Mucosa of gallbladder (tissue), 1 donor: ENCODE results near the gene SOBP. TPM values are rescaled to one million over a fixed set of nuclear protein-coding genes. Genes with fewer than 3 reads are reported as not detected.
A peak's percentile ranks its signal among the peaks of the same experiment; 100 is the strongest.

Experiments used
- DNase-seq: peaks from one replicate; pipeline ENCODE4 v3.0.0-alpha.2; 2020; ENCODE audit warnings: low spot score
- total RNA-seq: library from RNA; stranded (reverse); gene quantifications from one replicate; pipeline ENCODE4 v1.2.1, GENCODE V29; 2021
- donor health status: DM: no; HTN: no; CAD: no.

SOBP gene
- total RNA-seq, 1 donor from 2014 or later, result 11.0 TPM

DNA sequence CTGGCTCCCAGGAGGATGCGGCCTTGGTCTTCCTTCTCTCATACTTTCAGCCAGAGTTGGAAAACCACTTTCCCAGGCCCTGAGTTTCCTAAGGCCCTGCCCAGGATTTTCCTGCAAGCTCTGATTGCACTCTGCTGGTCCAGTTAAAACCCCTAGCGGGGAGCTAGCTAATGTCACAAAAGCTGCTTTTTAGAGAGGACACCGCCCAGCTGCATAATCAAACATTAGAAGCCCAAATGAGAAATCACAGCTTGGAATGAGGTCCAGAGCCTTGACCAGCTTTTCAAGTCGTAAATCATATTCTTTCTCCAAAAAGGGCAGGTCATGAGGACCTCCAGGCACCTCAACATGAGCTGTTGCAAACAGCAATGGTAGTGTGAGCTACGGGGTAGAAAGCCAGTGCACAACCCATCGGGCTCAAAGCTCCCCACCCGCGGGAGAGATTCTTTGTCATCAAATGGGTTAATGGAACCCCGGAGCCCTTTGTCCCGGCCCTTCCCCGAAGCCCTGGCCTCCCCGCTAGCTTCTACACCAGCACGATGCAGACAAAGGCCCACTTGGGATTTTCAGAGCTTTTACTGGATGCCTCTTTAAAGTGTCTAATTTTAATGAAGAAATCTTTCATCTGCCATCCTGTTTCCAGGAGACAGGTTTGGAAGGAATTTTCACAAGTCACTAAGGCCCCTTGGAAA lies 200.2 kb downstream of the SOBP start:
- no peak for DNase-seq

DNA sequence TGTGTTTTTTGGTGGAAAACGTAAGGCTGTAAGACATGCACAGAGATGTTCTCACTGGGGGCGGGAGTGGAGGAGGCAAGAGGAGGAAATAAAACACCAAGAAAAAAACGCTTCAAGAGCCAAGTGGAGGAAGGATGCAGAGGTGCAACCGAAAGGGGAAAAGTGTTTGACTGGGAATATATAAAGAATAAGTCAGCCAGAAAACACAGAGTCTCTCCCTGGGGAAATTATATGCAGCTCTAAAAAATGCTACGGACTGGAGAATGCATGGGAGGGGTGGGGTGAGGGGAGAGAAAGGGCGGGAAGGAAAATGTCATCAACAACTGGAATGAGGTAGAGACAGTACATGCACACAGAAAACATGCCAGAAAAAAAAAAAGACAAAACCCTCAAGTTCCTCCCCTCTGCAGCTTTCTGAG lies 200.7 kb downstream of the SOBP start:
- no peak for DNase-seq

DNA sequence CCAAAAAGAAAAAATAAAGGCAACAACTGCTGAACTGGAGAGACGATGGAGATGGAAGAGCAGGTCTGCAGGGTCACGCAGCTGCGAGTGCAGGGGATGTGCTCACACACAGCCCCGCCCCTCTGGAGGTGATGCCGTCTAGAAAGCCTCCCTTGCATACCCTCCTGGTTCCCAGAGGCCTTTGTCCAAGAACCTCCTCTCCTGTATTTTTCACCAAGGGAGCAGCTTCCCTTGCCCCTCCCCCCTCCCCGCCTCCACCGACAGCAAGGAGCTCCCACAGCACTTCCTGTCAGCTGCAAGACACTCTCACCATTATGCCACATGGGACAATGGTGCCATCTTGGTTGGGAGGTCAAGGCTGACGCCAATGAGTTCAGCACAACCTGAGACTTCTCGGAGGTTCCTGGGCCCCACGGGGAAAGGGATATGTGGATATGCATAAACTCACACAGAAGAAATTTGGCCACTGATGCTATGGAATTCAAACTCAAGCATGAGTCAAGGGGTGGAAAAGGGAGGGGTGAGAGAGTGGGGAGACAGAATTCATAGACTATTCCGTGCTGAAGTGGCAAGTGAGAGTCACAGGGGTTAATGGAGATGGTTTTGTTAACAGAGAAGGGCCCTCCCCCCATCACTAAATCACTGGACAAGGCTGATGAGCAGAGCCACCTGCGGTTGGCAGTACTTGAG lies 201.3 kb downstream of the SOBP start:
- DNase-seq, result no peak

DNA sequence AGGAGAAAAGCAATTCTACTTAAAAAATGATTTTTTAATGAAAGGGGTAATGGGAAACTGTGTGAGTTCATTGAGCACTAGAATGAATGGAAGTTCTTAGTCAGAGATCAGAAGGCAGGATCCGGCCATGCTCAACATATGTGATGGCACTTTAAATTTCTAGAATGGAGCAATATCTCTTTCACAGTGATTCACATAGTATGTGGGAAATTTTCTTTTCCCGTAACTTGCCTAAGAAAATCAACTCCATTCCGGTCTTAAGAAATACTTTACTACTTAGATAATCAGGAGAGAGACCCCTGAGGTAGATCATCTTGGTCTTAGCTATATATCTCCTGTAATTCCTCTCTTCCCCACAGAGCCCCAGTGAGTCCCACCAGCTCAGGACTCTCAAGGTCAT lies 202.4 kb downstream of the SOBP start:
- no peak for DNase-seq

DNA sequence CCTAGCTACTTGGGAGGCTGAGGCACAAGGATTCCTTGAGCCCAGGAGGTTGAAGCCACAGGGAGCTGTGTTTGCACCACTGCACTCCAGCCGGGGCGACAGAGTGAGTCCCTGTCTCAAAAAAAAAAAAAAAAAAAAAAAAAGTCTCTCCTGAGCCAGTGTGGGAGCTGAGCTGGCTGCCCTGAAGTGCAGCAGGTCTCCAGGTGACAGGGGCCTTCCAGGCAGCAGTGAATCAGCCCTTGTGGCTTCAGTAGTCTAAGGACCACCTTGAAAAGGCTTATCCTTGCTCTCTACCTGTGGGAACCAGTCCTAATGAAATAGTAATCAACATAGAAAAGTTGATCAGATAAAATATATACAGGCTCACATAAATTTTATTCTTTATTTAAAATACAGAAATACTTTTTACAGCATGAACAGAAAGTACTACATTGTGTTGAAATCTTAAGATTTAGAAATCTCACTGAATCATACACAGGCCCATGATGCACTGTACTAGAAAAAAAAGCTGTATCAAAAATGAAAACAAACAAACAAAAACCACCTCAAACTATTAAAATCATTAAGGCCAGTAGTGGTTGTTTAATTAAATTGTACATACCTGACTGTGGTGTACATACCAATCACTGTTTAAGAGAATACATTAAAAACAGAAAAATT lies 205.3 kb downstream of the SOBP start:
- no peak for DNase-seq

DNA sequence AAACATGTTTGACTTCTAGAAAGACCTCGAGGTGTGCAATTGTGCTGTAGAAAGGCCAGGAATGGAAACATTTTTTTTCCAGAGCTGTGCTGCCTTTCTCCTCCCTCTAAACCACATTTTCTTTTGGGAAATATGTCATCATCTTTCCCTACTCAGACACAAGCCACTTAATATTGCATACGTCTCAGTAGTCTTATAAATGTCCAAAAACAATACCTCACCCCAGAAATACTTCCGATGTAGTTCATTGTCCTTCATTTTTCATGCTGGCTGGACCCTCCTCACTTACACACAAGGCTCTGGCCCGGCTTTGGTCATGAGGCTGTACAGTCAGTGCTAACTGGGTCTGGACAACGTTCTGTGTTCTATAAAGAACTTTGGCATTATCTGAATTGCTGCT lies 207.8 kb downstream of the SOBP start:
- DNase-seq, result no peak

DNA sequence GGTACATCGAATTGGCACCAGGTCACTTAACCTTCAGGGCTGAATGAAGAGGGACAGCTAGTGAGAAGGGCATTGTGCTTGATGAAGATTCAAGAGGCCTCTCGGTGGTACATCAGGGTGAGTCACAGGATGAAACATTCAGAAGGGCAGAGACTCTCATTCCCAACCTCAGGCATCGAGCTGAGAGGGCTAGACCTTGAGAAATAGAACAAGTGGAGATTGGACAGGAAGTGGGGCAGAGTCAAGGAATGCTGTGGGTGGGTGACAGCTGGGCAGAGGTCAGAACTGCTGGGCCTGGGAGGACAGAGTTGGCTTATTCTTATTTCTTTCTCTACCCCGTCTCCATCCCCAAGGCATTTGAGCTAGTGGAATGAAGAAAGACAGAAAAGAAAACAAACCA lies 208.2 kb downstream of the SOBP start:
- DNase-seq, result no peak

DNA sequence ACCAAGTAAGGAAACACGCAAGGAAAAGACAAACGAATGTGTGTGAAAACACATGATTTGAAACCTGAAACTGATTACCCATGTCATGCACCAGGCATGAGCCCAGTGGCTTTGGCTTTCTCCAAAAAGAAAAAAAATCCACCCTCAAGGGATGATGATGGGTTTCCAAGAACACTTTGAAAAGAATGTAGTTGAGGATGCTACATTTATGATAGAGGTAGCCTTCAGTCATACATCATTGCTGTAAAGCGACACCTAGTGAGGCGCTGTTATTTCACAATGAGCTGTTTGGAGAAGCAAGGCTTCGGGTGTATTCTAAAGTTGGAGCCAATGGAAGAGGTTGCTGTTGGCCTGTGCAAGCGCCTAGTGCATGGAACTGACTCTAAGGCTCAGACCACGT lies 209.3 kb downstream of the SOBP start:
- no peak for DNase-seq

DNA sequence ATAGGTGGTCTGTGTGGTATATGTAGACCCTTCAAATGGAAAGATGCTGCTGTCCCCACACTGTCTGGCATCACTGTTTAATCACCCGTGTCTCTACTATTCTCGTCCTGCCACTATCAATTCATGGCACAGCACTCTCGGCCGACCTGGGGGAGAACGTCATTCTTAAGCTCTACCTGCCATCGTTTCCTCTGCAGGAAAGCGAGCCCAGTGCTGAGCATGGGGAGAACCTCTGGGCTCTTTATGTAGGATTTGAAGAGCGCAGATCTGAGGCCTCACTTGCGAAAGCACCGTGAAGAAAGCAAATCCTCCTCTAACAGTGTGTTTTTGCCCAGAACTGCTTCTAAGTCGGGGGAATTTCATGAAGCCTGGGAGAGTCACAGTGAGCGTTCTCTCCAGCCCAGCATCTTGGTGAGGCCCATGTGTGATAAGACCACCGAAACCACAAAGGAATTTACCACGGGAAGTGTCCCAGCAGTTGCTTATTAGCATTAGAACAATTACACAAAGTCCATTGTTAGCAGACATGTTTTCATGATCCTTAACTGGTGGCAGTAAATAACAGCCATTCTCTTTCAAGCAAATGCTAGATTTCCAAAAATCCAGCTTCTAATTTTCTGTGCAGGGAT lies 209.9 kb downstream of the SOBP start:
- DNase-seq, result no peak

DNA sequence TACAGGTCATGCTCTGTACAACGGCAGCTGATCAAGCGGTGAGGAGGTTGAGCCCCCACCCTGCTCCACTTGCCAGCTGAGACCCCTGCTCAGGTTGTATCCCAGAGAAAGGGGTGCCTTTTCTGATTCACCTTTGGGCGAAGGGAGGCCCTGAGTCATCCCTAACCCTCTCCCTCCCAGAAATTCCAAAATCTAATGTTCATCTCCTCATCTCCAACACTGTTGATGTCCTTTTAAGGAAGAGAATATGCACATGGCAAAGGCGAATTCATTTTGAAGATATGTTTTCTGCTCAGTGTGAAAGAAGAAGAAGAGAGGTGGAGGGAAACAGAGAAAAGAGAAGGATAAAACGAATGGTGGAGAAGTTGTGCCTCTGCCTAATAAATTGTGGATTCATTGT lies 213.7 kb downstream of the SOBP start:
- DNase-seq, result no peak

DNA sequence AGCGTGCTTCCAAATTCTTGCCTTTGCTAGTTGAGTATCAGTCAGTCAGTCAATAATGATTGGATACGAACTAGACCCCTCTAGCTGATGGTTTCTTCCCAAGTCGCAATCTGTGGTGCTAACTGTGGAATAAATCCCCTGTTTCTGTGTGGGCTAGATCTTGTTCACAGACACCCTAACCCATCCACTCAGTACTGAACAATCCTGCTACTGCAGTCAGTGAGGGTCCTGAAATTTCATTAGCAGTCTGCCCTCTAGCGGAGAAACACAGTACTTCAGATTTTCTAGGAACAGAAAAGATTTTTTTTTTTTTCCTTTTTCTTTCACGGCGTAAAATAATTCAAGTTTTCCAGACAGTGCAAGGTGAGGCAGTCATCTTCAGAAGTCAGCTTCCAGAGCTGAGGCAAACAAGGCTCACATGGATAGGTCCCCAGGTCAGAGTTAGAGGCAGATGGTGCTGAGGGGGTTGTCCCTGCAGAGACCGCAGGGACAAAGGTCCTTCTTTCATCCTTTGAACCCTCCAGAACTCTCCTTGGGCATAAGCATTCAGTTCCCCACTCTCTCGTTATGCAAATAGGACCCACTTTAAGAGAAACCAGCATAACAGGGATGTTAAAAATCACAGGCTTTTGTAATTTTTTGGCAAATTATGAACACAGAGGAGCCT lies 214.6 kb downstream of the SOBP start:
- peak; percentile 28 for DNase-seq

DNA sequence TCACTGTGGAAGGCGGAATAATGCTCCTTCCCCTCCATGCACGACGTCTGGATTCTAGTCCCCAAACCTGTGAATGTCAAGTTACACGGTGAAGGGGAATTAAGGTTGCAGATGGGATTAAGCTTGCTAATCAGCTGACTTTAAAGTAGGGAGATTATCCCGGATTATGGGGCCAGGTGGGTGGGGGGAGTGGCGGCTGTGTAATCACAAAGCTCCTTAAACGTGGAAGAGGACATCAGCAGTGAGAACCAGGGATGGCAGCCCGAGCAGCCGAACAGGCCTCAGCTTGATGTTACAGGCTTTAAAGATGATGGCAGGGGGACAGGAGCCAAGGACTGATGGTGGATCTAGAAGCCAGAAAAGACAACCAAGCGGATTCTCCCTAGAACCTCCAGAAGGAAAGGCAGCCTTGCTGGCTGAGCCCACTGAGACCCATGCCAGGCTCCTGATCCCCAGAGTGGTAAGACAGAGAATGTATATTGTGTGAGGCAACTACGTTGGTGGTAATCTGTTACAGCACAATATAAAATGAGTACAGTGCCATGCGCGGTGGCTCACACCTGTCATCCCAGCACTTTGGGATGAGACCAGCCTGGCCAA lies 216.7 kb downstream of the SOBP start:
- DNase-seq, result no peak

DNA sequence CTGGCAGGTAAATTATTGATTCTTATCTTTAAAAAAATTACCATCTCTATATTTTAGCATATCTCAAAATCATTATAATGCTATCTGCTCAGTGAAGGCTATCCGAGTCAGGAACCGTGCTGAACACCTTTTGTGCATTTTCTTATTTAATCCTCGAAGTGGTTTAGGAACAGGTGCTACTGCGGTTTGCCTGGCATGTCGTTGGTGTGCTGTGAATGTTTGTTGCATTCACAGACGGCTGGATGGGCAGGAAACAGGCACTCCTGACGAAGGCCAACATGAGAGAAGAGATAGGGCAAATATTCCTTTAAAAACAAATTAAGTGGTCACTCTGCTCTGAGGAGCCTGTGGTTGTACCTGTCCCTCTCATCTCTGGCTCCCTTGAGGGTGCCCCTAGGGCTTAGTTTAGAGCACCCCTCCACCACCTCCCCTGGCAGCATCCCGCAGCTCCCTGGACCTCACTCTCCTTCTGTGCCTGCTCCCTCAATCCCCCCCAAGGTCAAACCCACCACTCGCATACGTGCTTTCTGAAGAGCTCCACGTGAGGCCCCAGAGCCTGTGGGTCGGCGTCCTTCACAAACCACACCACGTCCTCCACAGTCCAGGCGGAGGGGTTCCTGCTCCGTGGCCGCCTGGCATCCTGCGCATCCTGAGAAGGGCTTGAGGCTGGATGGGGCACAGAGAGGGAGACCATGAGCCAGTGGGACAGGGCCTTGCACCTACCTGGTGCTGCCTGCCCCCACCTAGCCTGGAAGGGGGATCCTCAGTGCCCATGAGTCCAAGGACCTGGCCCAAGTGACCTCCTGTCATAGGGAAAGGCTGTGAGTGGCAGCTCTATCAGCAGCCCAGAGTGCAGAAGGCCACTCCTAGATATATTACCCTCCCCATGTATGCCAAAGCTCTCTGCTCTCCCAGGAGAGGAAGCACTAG lies 217.7 kb downstream of the SOBP start:
- no peak for DNase-seq

DNA sequence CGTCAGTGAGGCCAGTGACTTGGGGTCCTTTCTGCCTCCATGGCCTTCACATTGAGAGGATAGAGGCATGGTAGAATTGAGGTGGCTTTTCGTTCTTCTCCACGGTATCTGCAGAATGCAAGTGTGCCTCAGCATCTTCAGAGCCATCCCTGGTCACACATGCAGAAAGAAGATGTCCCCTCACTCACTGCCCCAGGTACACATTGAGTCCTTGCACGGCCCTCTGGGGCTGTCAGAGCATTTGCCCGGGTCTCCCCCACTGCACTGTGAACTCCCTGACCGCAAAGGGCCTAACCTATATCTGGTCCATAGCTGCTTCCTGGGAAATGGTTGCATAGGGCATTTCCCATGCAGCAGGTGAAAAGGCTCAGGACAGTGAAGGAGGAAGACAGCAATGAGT lies 218.5 kb downstream of the SOBP start:
- DNase-seq, result no peak

DNA sequence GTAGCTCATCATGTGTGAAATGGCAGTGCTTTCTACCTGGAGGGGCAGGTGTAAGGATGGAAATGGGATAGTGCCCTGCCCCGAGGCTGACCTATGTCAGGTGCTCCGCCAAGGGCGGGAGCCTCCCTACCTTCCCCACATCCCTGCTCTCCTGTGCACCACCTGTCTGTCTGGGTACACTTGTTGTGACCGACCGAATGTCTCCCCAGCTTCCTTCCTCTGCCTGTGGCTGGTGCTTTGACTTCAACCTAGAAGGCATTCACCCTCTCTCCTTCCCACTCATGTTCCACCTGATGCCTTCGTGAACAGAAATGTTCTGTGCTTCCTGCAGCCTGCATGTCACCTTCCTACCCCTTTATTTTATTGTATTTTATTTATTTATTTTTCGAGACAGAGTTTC lies 219.4 kb downstream of the SOBP start:
- DNase-seq, result no peak

Other genes starting within 250 kb of the SOBP start
- gene PDSS2, start 30.6 kb upstream of the SOBP start, total RNA-seq, result 17.7 TPM